ENCODE results near the gene B4GALT6. TPM values are rescaled to one million over a fixed set of nuclear protein-coding genes. Genes with fewer than 3 reads are reported as not detected.

The B4GALT6 gene
- total and polyA plus RNA-seq, 2 donors (not counting 1 experiment from before 2014, with no cell fraction given), result 1.7 TPM; not detected in 1

DNA sequence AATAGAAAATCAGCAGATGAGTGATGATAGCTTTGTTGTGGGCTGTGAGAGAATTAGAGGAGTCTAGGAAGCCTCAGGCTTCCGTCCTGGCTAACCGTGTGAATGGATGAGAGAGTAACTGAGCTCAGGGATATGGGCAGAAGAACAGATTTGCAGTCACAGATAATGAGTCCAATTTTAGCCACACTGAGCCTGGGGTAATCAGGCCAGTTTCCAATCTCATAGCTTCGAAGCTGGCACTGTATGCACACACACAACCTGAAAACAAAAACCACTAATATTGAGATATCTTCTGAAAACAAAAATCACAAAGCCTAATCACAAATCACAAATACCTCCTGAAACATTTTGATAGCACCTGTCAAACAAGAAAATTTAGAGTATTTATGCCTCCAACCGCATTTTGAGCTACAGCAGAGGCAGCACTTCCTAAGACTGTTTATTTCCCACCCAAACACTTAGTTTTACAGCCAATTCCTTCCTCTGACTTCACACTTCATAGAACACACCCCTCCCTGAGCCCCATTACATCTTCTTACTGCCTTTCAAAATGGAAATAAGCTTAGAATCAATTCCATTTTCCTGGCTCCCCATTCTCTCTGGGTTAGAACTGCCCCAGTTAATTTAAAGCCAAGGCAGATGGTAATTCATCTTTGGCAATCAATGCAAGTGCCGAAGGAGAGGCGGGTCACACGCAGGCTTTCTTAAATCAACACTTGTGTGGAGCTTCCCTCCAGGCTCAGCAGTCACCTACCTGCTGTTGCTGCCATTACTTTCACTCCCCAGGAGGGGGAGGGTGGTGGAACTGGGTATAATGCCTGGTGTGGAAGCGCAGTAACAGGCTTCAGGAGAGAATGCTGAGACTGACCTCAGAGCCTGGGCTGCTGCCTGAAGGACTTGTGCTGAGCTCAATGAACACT is 73.8 kb downstream of the B4GALT6 start:
- H3K4me3 Mint-ChIP-seq, result no peak overlapping the region
- H3K9me3 ChIP-seq (ENCODE audit: control extremely low read depth in 1 of 3, control insufficient read depth in 2 of 3, insufficient read depth in 1 of 3, low read length in 2 of 3), result no peaks in the 10 kb centered on the region
- no peak for DNase-seq
- H3K27me3 Mint-ChIP-seq, result peaks cover 8% of the 10 kb centered on the region
- ChIA-PET CTCF (interaction anchor here (0.9 to 1.7 kb wide), 2 partner anchors 55 to 112 kb away, joined by 3 to 4 read pairs; no protein-coding TSS in a partner anchor), POLR2A (no interaction called here)
- no peaks in the 10 kb centered on the region for H3K27me3 ChIP-seq (replicated peaks in 1 of 4; ENCODE audit: control extremely low read depth in 1 of 4, control insufficient read depth in 3 of 4, insufficient read depth in 4 of 4, low read length in 3 of 4)
- H2AFZ ChIP-seq (ENCODE audit: insufficient read depth, low read depth, low read length, poor library complexity, severe bottlenecking), result no peak overlapping the region
- H3K9me3 Mint-ChIP-seq (ENCODE audit: insufficient read depth), result no peaks in the 10 kb centered on the region
- no peak overlapping the region for H3K27ac Mint-ChIP-seq
- H3K27ac ChIP-seq (ENCODE audit: low read length in 2 of 2), result no peak overlapping the region
- no peak for ATAC-seq (ENCODE audit: low read depth)
- no peaks in the 10 kb centered on the region for H3K4me1 Mint-ChIP-seq
- TF ChIP-seq EZH2 (IDR thresholded peaks at IDR 0.05; ENCODE audit: borderline replicate concordance, insufficient read depth, low read depth, low read length, poor library complexity, severe bottlenecking), result no peak
- TF ChIP-seq, protein P1, sequence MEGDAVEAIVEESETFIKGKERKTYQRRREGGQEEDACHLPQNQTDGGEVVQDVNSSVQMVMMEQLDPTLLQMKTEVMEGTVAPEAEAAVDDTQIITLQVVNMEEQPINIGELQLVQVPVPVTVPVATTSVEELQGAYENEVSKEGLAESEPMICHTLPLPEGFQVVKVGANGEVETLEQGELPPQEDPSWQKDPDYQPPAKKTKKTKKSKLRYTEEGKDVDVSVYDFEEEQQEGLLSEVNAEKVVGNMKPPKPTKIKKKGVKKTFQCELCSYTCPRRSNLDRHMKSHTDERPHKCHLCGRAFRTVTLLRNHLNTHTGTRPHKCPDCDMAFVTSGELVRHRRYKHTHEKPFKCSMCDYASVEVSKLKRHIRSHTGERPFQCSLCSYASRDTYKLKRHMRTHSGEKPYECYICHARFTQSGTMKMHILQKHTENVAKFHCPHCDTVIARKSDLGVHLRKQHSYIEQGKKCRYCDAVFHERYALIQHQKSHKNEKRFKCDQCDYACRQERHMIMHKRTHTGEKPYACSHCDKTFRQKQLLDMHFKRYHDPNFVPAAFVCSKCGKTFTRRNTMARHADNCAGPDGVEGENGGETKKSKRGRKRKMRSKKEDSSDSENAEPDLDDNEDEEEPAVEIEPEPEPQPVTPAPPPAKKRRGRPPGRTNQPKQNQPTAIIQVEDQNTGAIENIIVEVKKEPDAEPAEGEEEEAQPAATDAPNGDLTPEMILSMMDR (IDR thresholded peaks at IDR 0.05), result no peak
- H3K4me3 ChIP-seq (ENCODE audit: control extremely low read depth in 1 of 5, extremely low read depth in 1 of 5, insufficient read depth in 1 of 5, low read depth in 2 of 5, low read length in 4 of 5), result no peak overlapping the region
- no peaks in the 10 kb centered on the region for H3K36me3 ChIP-seq (replicated peaks in 1 of 2; ENCODE audit: control extremely low read depth in 1 of 2, control insufficient read depth in 1 of 2, extremely low read depth in 1 of 2, insufficient read depth in 2 of 2, low read length in 1 of 2)
- no peak overlapping the region for H3K9ac ChIP-seq (ENCODE audit: low read length)
- H3K79me2 ChIP-seq (ENCODE audit: control insufficient read depth, insufficient read depth, low read length), result no peaks in the 10 kb centered on the region
- no peaks in the 10 kb centered on the region for H4K20me1 ChIP-seq (ENCODE audit: control insufficient read depth, insufficient read depth, low read length, poor library complexity, severe bottlenecking)
- intact Hi-C loops (cut with micrococcal nuclease), result no loop called here
- whole genome bisulfite sequencing (ENCODE audit: insufficient coverage), result 58% methylated on average over 4 of the region's 8 CpGs
- no peak overlapping the region for H3K4me2 ChIP-seq (replicated peaks; ENCODE audit: low read depth, low read length, poor library complexity, severe bottlenecking)
- H3K4me1 ChIP-seq (ENCODE audit: control insufficient read depth in 2 of 2, insufficient read depth in 2 of 2, low read length in 2 of 2), result no peaks in the 10 kb centered on the region

DNA sequence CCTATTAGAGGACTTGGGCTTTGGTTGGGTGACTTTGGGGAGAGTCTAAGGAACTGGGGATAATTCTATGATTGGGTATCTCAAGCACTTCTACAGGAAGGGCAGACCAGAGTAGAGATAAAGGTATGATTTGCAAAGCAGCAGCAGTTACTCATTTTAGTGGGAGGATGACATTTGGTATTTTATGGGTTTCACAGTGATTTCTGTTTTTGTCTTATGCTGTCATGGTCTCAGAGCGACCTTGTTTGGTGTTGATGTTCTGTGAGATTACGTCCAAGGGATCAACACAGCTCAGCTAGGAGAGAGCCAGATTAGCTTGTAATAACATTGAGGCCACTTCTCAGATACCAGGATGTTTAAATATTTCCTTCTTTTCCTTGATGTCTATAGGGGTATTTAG is 74.5 kb downstream of the B4GALT6 start:
- Histone ChIP-seq H2AFZ (ENCODE audit: insufficient read depth, low read depth, low read length, poor library complexity, severe bottlenecking) (no peak overlapping the region), H3K9ac (ENCODE audit: low read length) (no peak overlapping the region), H3K36me3 (replicated peaks in 1 of 2; ENCODE audit: control extremely low read depth in 1 of 2, control insufficient read depth in 1 of 2, extremely low read depth in 1 of 2, insufficient read depth in 2 of 2, low read length in 1 of 2) (no peaks in the 10 kb centered on the region), H3K4me3 (ENCODE audit: control extremely low read depth in 1 of 5, extremely low read depth in 1 of 5, insufficient read depth in 1 of 5, low read depth in 2 of 5, low read length in 4 of 5) (no peak overlapping the region), H4K20me1 (ENCODE audit: control insufficient read depth, insufficient read depth, low read length, poor library complexity, severe bottlenecking) (no peaks in the 10 kb centered on the region), H3K79me2 (ENCODE audit: control insufficient read depth, insufficient read depth, low read length) (no peaks in the 10 kb centered on the region), H3K4me1 (ENCODE audit: control insufficient read depth in 2 of 2, insufficient read depth in 2 of 2, low read length in 2 of 2) (no peaks in the 10 kb centered on the region), H3K4me2 (replicated peaks; ENCODE audit: low read depth, low read length, poor library complexity, severe bottlenecking) (no peak overlapping the region), H3K9me3 (ENCODE audit: control extremely low read depth in 1 of 3, control insufficient read depth in 2 of 3, insufficient read depth in 1 of 3, low read length in 2 of 3) (no peaks in the 10 kb centered on the region), H3K27me3 (replicated peaks in 1 of 4; ENCODE audit: control extremely low read depth in 1 of 4, control insufficient read depth in 3 of 4, insufficient read depth in 4 of 4, low read length in 3 of 4) (no peaks in the 10 kb centered on the region), H3K27ac (ENCODE audit: low read length in 2 of 2) (no peak overlapping the region)
- H3K4me1 Mint-ChIP-seq, result no peaks in the 10 kb centered on the region
- H3K9me3 Mint-ChIP-seq (ENCODE audit: insufficient read depth), result no peaks in the 10 kb centered on the region
- ATAC-seq (ENCODE audit: low read depth), result no peak
- CTCF ChIA-PET, result interaction anchor here (0.9 kb wide), 1 partner anchor 54 kb away, joined by 3 read pairs; no protein-coding TSS in a partner anchor
- DNase-seq, result no peak
- H3K4me3 Mint-ChIP-seq, result no peak overlapping the region
- no peak overlapping the region for H3K27ac Mint-ChIP-seq
- TF ChIP-seq, protein P1 (IDR thresholded peaks at IDR 0.05), result no peak
- TF ChIP-seq EZH2 (IDR thresholded peaks at IDR 0.05; ENCODE audit: borderline replicate concordance, insufficient read depth, low read depth, low read length, poor library complexity, severe bottlenecking), result no peak
- no CpG with 5 or more reads among the region's 2 CpGs for WGBS (ENCODE audit: insufficient coverage)
- POLR2A ChIA-PET, result no interaction called here
- H3K27me3 Mint-ChIP-seq, result peaks cover 8% of the 10 kb centered on the region
- intact Hi-C loops (cut with micrococcal nuclease), result no loop called here
